SK-N-SH treated with all-trans-retinoic acid at 6 μM for 48 hours (cell line): Measurements from ENCODE around the gene DCBLD1.

ENCODE experiments used
- CSRNP3 ChIP-seq: fragments of 250-450 bp; sonication (Bioruptor Pico); IDR thresholded peaks from 2 replicates; pipeline ENCODE4 v1.5.1; 2021; ENCODE audit warnings: mild to moderate bottlenecking, moderate library complexity
- OSR1 ChIP-seq: fragments of 250-450 bp; sonication (Bioruptor Pico); IDR thresholded peaks from 2 replicates; pipeline ENCODE4 v1.8.0; 2022; ENCODE audit warnings: moderate library complexity, mild to moderate bottlenecking, inconsistent platforms
- PATZ1 ChIP-seq: fragments of 250-450 bp; sonication (Bioruptor Pico); IDR thresholded peaks from 2 replicates; pipeline ENCODE4 v1.8.0; 2020; ENCODE audit warnings: mild to moderate bottlenecking, moderate library complexity, borderline replicate concordance
- RARB ChIP-seq: fragments of 250-450 bp; sonication (Bioruptor Pico); IDR thresholded peaks from 2 replicates; pipeline ENCODE4 v1.8.0; 2021; ENCODE audit warnings: mild to moderate bottlenecking, moderate library complexity
- TOX ChIP-seq: fragments of 250-450 bp; sonication (Bioruptor Pico); IDR thresholded peaks from 2 replicates; pipeline ENCODE4 v1.8.0; 2021; ENCODE audit warnings: mild to moderate bottlenecking, moderate library complexity, borderline replicate concordance
- ZC3H10 ChIP-seq: fragments of 250-450 bp; sonication (Bioruptor Pico); IDR thresholded peaks from 2 replicates; pipeline ENCODE4 v1.5.1; 2021; ENCODE audit warnings: mild to moderate bottlenecking, moderate library complexity
- ZFP3 ChIP-seq: fragments of 250-450 bp; sonication (Bioruptor Pico); IDR thresholded peaks from 2 replicates; pipeline ENCODE4 v1.5.0; 2020; ENCODE audit warnings: mild to moderate bottlenecking, moderate library complexity
- ZFP30 ChIP-seq: fragments of 450-650 bp; formaldehyde crosslinking; IDR thresholded peaks from 2 replicates; pipeline ENCODE4 v1.5.0; 2022; ENCODE audit warnings: mild to moderate bottlenecking, moderate library complexity
- ZNF565 ChIP-seq: fragments of 450-650 bp; formaldehyde crosslinking; conservative IDR thresholded peaks from 2 replicates; pipeline ENCODE4 v1.5.0; 2020; ENCODE audit warnings: low read depth, mild to moderate bottlenecking, moderate library complexity
- ZNF70 ChIP-seq: fragments of 450-650 bp; formaldehyde crosslinking; IDR thresholded peaks from 2 replicates; pipeline ENCODE4 v1.5.0; 2020; ENCODE audit warnings: mild to moderate bottlenecking, moderate library complexity
- ZNF8 ChIP-seq: fragments of 450-650 bp; formaldehyde crosslinking; IDR thresholded peaks from 2 replicates; pipeline ENCODE4 v1.5.0; 2020; ENCODE audit warnings: mild to moderate bottlenecking, moderate library complexity
- TF ChIP-seq, protein P1 (sequence below): fragments of 250-450 bp; sonication (Bioruptor Pico); IDR thresholded peaks from 2 replicates; pipeline ENCODE4 v1.5.0; 2020; ENCODE audit warnings: mild to moderate bottlenecking, moderate library complexity

- no peak for TF ChIP-seq OSR1 (CRISPR knock-in tag)
- TF ChIP-seq ZNF565 (CRISPR knock-in tag) = no peak
- TF ChIP-seq TOX (CRISPR knock-in tag) = no peak
- TF ChIP-seq ZC3H10 (CRISPR knock-in tag) = no peak
- TF ChIP-seq ZNF8 (CRISPR knock-in tag) = no peak
- no peak for TF ChIP-seq CSRNP3
- no peak for TF ChIP-seq RARB (CRISPR knock-in tag)
- no peak for TF ChIP-seq ZFP30
- TF ChIP-seq, protein P1, sequence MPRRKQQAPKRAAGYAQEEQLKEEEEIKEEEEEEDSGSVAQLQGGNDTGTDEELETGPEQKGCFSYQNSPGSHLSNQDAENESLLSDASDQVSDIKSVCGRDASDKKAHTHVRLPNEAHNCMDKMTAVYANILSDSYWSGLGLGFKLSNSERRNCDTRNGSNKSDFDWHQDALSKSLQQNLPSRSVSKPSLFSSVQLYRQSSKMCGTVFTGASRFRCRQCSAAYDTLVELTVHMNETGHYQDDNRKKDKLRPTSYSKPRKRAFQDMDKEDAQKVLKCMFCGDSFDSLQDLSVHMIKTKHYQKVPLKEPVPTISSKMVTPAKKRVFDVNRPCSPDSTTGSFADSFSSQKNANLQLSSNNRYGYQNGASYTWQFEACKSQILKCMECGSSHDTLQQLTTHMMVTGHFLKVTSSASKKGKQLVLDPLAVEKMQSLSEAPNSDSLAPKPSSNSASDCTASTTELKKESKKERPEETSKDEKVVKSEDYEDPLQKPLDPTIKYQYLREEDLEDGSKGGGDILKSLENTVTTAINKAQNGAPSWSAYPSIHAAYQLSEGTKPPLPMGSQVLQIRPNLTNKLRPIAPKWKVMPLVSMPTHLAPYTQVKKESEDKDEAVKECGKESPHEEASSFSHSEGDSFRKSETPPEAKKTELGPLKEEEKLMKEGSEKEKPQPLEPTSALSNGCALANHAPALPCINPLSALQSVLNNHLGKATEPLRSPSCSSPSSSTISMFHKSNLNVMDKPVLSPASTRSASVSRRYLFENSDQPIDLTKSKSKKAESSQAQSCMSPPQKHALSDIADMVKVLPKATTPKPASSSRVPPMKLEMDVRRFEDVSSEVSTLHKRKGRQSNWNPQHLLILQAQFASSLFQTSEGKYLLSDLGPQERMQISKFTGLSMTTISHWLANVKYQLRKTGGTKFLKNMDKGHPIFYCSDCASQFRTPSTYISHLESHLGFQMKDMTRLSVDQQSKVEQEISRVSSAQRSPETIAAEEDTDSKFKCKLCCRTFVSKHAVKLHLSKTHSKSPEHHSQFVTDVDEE (CRISPR knock-in tag) = no peak
- TF ChIP-seq PATZ1 (CRISPR knock-in tag) = no peak
- no peak for TF ChIP-seq ZNF70 (CRISPR knock-in tag)
- TF ChIP-seq ZFP3 (CRISPR knock-in tag) = no peak
These were observed 48.2 kb downstream of the DCBLD1 start for GRCh38 chr6:117530467-117531242.
